AG04450 (cell line): ENCODE measurements around the gene CCL1. TPM values are rescaled to one million over a fixed set of nuclear protein-coding genes. Genes with fewer than 3 reads are reported as not detected.

Source experiments
- CTCF ChIA-PET: fragments of 300-600, 350-600 bp; formaldehyde crosslinking; extraction: SDS; loops from one replicate; lab custom pipeline; 2022; ENCODE audit warnings: antibody characterized with exemption, inconsistent platforms; lab: Charles Lee
- POLR2A ChIA-PET: fragments of 350-600 bp; formaldehyde crosslinking; extraction: SDS; loops from one replicate; lab custom pipeline; 2021; ENCODE audit warnings: antibody characterized with exemption, inconsistent platforms; lab: Yijun Ruan, JAX
- DNase-seq: peaks from one replicate; pipeline ENCODE4 v3.0.0-alpha.2; 2011; ENCODE audit warnings: low read depth, low spot score
- H3K27ac ChIP-seq: one replicate; pipeline ENCODE4 v1.5.1; 2012; ENCODE audit warnings: low read depth, low read length, control low read depth
- H3K27me3 ChIP-seq: one replicate; pipeline ENCODE4 v1.6.0; 2012; ENCODE audit warnings: low read length; ENCODE audit not compliant: control insufficient read depth, insufficient read depth
- H3K4me3 ChIP-seq: 2 replicates; pipeline ENCODE4 v1.5.1; 2011; ENCODE audit warnings: mild to moderate bottlenecking, low read depth, low read length, control low read depth
- H3K9me3 ChIP-seq: 2 replicates; pipeline ENCODE4 v1.5.1; 2012; ENCODE audit warnings: low read length; ENCODE audit not compliant: control insufficient read depth, insufficient read depth
- CTCF ChIP-seq: IDR thresholded peaks from 2 replicates; pipeline ENCODE4 v1.5.1; 2011; ENCODE audit warnings: low read depth, low read length, control low read depth, inconsistent platforms
- polyA minus RNA-seq: library from RNA; depleted of rRNA, polyadenylated mRNA; stranded (reverse); fragments of >200 nt; gene quantifications from 2 replicates; pipeline ENCODE4 v1.2.3, GENCODE V29; 2011; rRNA and poly(A)+ RNA removed
- polyA plus RNA-seq: library from polyadenylated mRNA; depleted of rRNA; stranded (reverse); fragments of >200 nt; gene quantifications from 2 replicates; pipeline ENCODE4 v1.2.3, GENCODE V29; 2011; rRNA removed

The CCL1 gene
- polyA plus RNA-seq (not detected in 2 replicates), polyA minus RNA-seq (not detected in 2 replicates)

GRCh38 chr17:34363183-34363661, at the start of gene CCL1:
Gene CCL1 (minus strand): TSS chr17:34363233. CDS start chr17:34363161, 72 bp downstream.
- POLR2A ChIA-PET, result no interaction called here

GRCh38 chr17:34412534-34412933, 49.5 kb upstream of the CCL1 start:
- H3K9me3 ChIP-seq, result no peaks in the 10 kb centered on the region
- ChIA-PET CTCF (interaction anchor here (0.8 to 1.6 kb wide), 3 partner anchors 8 to 212 kb away, joined by 3 to 5 read pairs (median 5); no protein-coding TSS in a partner anchor), POLR2A (no interaction called here)
- DNase-seq, result no peak
- TF ChIP-seq CTCF, result no peak
- H3K27me3 ChIP-seq, result peaks cover 2% of the 10 kb centered on the region
- no peak overlapping the region for H3K27ac ChIP-seq
- H3K4me3 ChIP-seq, result no peak overlapping the region

More at GRCh38 chr17:34363183-34363661, at the start of gene CCL1:
- no peaks in the 10 kb centered on the region for H3K9me3 ChIP-seq
- H3K27ac ChIP-seq, result no peak within 1 kb of the TSS
- CTCF ChIA-PET, result interaction anchor here (1.0 to 14.0 kb wide), 11 partner anchors 9 to 585 kb away, joined by 4 to 849 read pairs (median 41); partner anchors contain the start of gene CCL7
- no peak for TF ChIP-seq CTCF
- peaks cover 14% of the 10 kb centered on the region for H3K27me3 ChIP-seq
- DNase-seq, result no peak
- no peak within 1 kb of the TSS for H3K4me3 ChIP-seq

GRCh38 chr17:34411646-34412421, 48.8 kb upstream of the CCL1 start:
- Histone ChIP-seq H3K27ac (no peak overlapping the region), H3K9me3 (no peaks in the 10 kb centered on the region), H3K27me3 (peaks cover 2% of the 10 kb centered on the region), H3K4me3 (no peak overlapping the region)
- ChIA-PET CTCF (interaction anchor here (0.8 to 1.6 kb wide), 4 partner anchors 8 to 211 kb away, joined by 3 to 9 read pairs (median 5); no protein-coding TSS in a partner anchor), POLR2A (no interaction called here)
- no peak for DNase-seq
- TF ChIP-seq CTCF, result no peak

- Histone ChIP-seq H3K27me3 (peaks cover 2% of the 10 kb centered on the region), H3K9me3 (no peaks in the 10 kb centered on the region), H3K27ac (no peak overlapping the region), H3K4me3 (no peak overlapping the region)
- ChIA-PET POLR2A (no interaction called here), CTCF (interaction anchor here (0.6 kb wide), 1 partner anchor 259 kb away, joined by 3 read pairs; no protein-coding TSS in a partner anchor)
- DNase-seq, result no peak
- no peak for TF ChIP-seq CTCF
Measured at GRCh38 chr17:34409352-34409751, 46.3 kb upstream of the CCL1 start.

- ChIA-PET CTCF (interaction anchor here (1.3 kb wide), 1 partner anchor 9 kb away, joined by 3 read pairs; no protein-coding TSS in a partner anchor), POLR2A (no interaction called here)
- TF ChIP-seq CTCF, result no peak
- Histone ChIP-seq H3K4me3 (no peak overlapping the region), H3K27ac (no peak overlapping the region), H3K27me3 (peaks cover 2% of the 10 kb centered on the region), H3K9me3 (no peaks in the 10 kb centered on the region)
- DNase-seq, result no peak
Measured at GRCh38 chr17:34408439-34408838, 45.4 kb upstream of the CCL1 start.
